SU-DHL-6 (cell line): Measurements from ENCODE around the gene SPINK14.

ENCODE experiments used
- CTCF ChIP-seq: fragments of 200-600 bp; sonication (generic); IDR thresholded peaks from one replicate; pipeline ENCODE4 v1.5.1; 2017; ENCODE audit warnings: antibody characterized with exemption, mild to moderate bottlenecking, low read length, moderate library complexity; ENCODE audit not compliant: insufficient read depth, poor library complexity, severe bottlenecking
- EZH2phosphoT487 ChIP-seq: fragments of 200-600 bp; sonication (generic), shearing (Covaris generic); conservative IDR thresholded peaks from 2 replicates; pipeline ENCODE4 v1.6.1; 2018; ENCODE audit warnings: mild to moderate bottlenecking, antibody characterized with exemption, low read length, moderate library complexity, mixed read lengths

- TF ChIP-seq CTCF (no peak), EZH2phosphoT487 (no peak)
These were observed 4.0 kb downstream of the SPINK14 start for GRCh38 chr5:148172377-148172776.
